Heart left ventricle (tissue), 16 donors: ENCODE measurements around the gene MT3. TPM values are rescaled to one million over a fixed set of nuclear protein-coding genes. Genes with fewer than 3 reads are reported as not detected.
A peak's percentile ranks its signal among the peaks of the same experiment; 100 is the strongest.

Source experiments
- ATAC-seq, 4 donors: fragments of 200-7000 bp; cut with Tn5 transposase; one replicate each; pipeline ENCODE4 v1.9.1; 2020 to 2022; ENCODE audit warnings: moderate library complexity in 4 of 4, mild to moderate bottlenecking in 3 of 4, moderate number of reproducible peaks in 1 of 4
- DNase-seq, 5 donors: peaks; one replicate each; pipeline ENCODE4 v3.0.0-alpha.2; 2020
- H3K27ac ChIP-seq, 12 donors: fragments of 200-600 bp; sonication (generic) in 4 of 12; one replicate each; pipeline versions ENCODE4 v1.5.0 to v1.8.0; 2016 to 2022; ENCODE audit warnings: mild to moderate bottlenecking in 2 of 12
- H3K27me3 ChIP-seq, 9 donors: fragments of 200-600 bp; sonication (generic) in 2 of 9; one replicate each; pipeline versions ENCODE4 v1.5.1 to v1.8.0; 2016 to 2022; ENCODE audit warnings: mild to moderate bottlenecking in 3 of 9
- H3K36me3 ChIP-seq, 9 donors: fragments of 200-600 bp; sonication (generic) in 2 of 9; one replicate each; pipeline versions ENCODE4 v1.5.0 to v1.8.0; 2018 to 2022; ENCODE audit warnings: mild to moderate bottlenecking in 2 of 9
- H3K4me1 ChIP-seq, 12 donors: fragments of 200-600 bp; sonication (generic) in 4 of 12; one replicate each; pipeline versions ENCODE4 v1.5.0 to v1.8.0; 2016 to 2022; ENCODE audit warnings: mild to moderate bottlenecking in 3 of 12
- H3K4me3 ChIP-seq, 12 donors: fragments of 200-600 bp; sonication (generic) in 4 of 12; one replicate each; pipeline versions ENCODE4 v1.5.0 to v1.8.0; 2017 to 2022; ENCODE audit warnings: mild to moderate bottlenecking in 9 of 12, moderate library complexity in 4 of 12
- H3K9me3 ChIP-seq, 12 donors: fragments of 200-600 bp; sonication (generic) in 4 of 12; one replicate each; pipeline versions ENCODE4 v1.5.0 to v1.8.0; 2016 to 2022; ENCODE audit warnings: mild to moderate bottlenecking in 1 of 12
- POLR2A ChIP-seq, 2 donors: fragments of 450-650 bp; IDR thresholded peaks; one replicate each; pipeline ENCODE4 v1.6.1; 2017; ENCODE audit warnings: antibody characterized with exemption in 2 of 2, mild to moderate bottlenecking in 2 of 2, moderate library complexity in 2 of 2
- WGBS, 4 donors: extraction: QIAGEN DNeasy Blood & Tissue Kit in 2 of 4; methylation state at CpG; one replicate each; pipeline versions ENCODE4 v1.1.5 to v1.1.7; 2013 to 2018; 5-methylcytosine and 5-hydroxymethylcytosine counted together
- intact Hi-C, 10 donors: fragments of 100-400 bp; cut with DNase I; formaldehyde crosslinking; loops; one replicate each; pipeline versions ENCODE4 v1.11.1 to v1.14.2; 2022
- polyA plus RNA-seq, 2 donors: library from polyadenylated mRNA; stranded (reverse); fragments of 200-250 nt; gene quantifications; one replicate each; pipeline ENCODE4 v1.2.3, GENCODE V29; 2013
- total RNA-seq, 9 donors: library from RNA; depleted of rRNA in 2 of 9; stranded (reverse); fragments of >200 nt in 2 of 9; fragmentation: NEBNext Ultra II Directional in 3 of 9; extraction: Animal tissue kit (Norgen Biotek cat#: 25700) in 3 of 9; gene quantifications; one replicate each; pipeline versions ENCODE4 v1.1.0 to v1.2.4, GENCODE V29; 2016 to 2023
- TF ChIP-seq, protein P1 (sequence below), 12 donors: fragments of 200-600 bp; sonication (generic) in 4 of 12; IDR thresholded peaks; one replicate each; pipeline versions ENCODE4 v1.5.0 to v1.8.0; 2018 to 2022; ENCODE audit warnings: antibody characterized with exemption in 12 of 12, mild to moderate bottlenecking in 5 of 12
- donor health status: ischemic (EF 13 %, LVEDD 7.1; RV severe dilation, severe dysfunction).
- donor health status: healthy with polysubstance abuse.
- donor health status: DM: no; HTN: yes; CAD: no.
- donor health status: DM: no; HTN: no; CAD: no.
- donor health status: ischemic (EF 25% LVEDD 6.9; RV normal size, moderate dysfunction).
- donor health status: ischemic (EF 25% LVEDD 5.7; RV mildly dilated, moderate dysfunction).
- donor health status: healthy.
- donor health status: DM: yes; HTN: yes; CAD: no.
- donor health status: ischemic (EF 35%, LVEDD 5.7; RV mildly dilated, moderate dysfunction).
- donor health status: nonischemic (EF 11% LVEDD 7.7; RV severe dilation, severe dysfunction).
- donor health status: DM: yes; HTN: yes; CAD: no.
- donor health status: PGD.
- donor health status: ischemic (EF 29% LVEDD 5.4; RV normal size, mild dysfunction).
- donor health status: nonischemic (EF 23%, LVEDD 6.1; RV moderate dilation, normal function).

MT3 gene
- total and polyA plus RNA-seq, 11 donors: 1.3 to 20.0 (median 3.7) TPM; not detected in 1

DNA sequence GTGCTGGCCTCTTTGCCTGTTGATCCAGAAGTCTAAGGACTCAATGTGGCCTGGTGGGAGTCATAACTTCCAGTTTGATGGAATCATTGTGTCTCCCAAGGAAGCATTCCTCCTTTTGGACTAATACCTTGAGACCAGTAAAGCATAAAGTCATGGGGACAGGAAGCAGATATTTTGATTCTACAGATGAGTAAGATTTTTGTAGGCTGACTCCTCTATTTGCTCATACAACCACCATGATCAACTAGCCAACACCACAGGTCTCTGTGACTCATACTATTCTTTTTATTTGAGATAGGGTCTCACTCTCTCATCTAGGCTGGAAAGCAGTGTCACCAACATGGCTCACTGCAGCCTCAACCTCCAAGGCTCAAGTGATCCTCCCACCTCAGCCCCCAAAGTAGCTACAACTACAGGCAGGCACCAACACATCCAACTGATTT is 25.2 kb downstream of the MT3 start:
- Histone ChIP-seq H3K4me3 (no peak overlapping the region), H3K4me1 (peaks cover 9 to 56% (median 39%) of the 10 kb centered on the region in 12 donors), H3K27me3 (peaks cover 0 to 11% (median 0%) of the 10 kb centered on the region in 9 donors), H3K36me3 (no peaks in the 10 kb centered on the region), H3K27ac (no peak overlapping the region), H3K9me3 (no peaks in the 10 kb centered on the region)
- ATAC-seq (no peak), DNase-seq (no peak)
- TF ChIP-seq, protein P1, sequence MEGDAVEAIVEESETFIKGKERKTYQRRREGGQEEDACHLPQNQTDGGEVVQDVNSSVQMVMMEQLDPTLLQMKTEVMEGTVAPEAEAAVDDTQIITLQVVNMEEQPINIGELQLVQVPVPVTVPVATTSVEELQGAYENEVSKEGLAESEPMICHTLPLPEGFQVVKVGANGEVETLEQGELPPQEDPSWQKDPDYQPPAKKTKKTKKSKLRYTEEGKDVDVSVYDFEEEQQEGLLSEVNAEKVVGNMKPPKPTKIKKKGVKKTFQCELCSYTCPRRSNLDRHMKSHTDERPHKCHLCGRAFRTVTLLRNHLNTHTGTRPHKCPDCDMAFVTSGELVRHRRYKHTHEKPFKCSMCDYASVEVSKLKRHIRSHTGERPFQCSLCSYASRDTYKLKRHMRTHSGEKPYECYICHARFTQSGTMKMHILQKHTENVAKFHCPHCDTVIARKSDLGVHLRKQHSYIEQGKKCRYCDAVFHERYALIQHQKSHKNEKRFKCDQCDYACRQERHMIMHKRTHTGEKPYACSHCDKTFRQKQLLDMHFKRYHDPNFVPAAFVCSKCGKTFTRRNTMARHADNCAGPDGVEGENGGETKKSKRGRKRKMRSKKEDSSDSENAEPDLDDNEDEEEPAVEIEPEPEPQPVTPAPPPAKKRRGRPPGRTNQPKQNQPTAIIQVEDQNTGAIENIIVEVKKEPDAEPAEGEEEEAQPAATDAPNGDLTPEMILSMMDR (IDR thresholded peaks at IDR 0.05): no peak
- TF ChIP-seq POLR2A (IDR thresholded peaks at IDR 0.05): no peak
- intact Hi-C loops: no loop called here

GRCh38 chr16:56615353-56615752 is 26.0 kb downstream of the MT3 start:
- no peak for ATAC-seq
- intact Hi-C loops: no loop called here
- H3K4me3 ChIP-seq: no peak overlapping the region
- H3K4me1 ChIP-seq: peaks cover 5 to 49% (median 31%) of the 10 kb centered on the region in 12 donors
- TF ChIP-seq, protein P1 (IDR thresholded peaks at IDR 0.05): no peak
- no peak for TF ChIP-seq POLR2A (IDR thresholded peaks at IDR 0.05)
- H3K36me3 ChIP-seq: no peaks in the 10 kb centered on the region
- no peaks in the 10 kb centered on the region for H3K9me3 ChIP-seq
- peaks cover 0 to 11% (median 0%) of the 10 kb centered on the region in 9 donors for H3K27me3 ChIP-seq
- no peak for DNase-seq
- WGBS, 4 donors: 93 to 97% (median 95%) methylated on average over 3 of the region's 3 CpGs
- H3K27ac ChIP-seq: no peak overlapping the region

GRCh38 chr16:56616608-56617211 is 27.4 kb downstream of the MT3 start:
- no peaks in the 10 kb centered on the region for H3K9me3 ChIP-seq
- 48 to 59% (median 53%) methylated on average over 23 of the region's 23 CpGs for WGBS, 4 donors
- peak in 1 of 5 donors; percentile 13 for DNase-seq
- peak overlapping the region; percentile 5 to 63 (median 53) for H3K4me3 ChIP-seq
- no peaks in the 10 kb centered on the region for H3K36me3 ChIP-seq
- H3K4me1 ChIP-seq: peaks cover 0 to 36% (median 17%) of the 10 kb centered on the region in 12 donors
- intact Hi-C loops: no loop called here
- H3K27ac ChIP-seq: peak overlapping the region; percentile 20 to 86 (median 70)
- peaks cover 0 to 11% (median 0%) of the 10 kb centered on the region in 9 donors for H3K27me3 ChIP-seq
- ATAC-seq: peak in 2 of 4 donors; percentile 3 to 21
- no peak for TF ChIP-seq POLR2A (IDR thresholded peaks at IDR 0.05)
- TF ChIP-seq, protein P1 (IDR thresholded peaks at IDR 0.05): no peak

DNA sequence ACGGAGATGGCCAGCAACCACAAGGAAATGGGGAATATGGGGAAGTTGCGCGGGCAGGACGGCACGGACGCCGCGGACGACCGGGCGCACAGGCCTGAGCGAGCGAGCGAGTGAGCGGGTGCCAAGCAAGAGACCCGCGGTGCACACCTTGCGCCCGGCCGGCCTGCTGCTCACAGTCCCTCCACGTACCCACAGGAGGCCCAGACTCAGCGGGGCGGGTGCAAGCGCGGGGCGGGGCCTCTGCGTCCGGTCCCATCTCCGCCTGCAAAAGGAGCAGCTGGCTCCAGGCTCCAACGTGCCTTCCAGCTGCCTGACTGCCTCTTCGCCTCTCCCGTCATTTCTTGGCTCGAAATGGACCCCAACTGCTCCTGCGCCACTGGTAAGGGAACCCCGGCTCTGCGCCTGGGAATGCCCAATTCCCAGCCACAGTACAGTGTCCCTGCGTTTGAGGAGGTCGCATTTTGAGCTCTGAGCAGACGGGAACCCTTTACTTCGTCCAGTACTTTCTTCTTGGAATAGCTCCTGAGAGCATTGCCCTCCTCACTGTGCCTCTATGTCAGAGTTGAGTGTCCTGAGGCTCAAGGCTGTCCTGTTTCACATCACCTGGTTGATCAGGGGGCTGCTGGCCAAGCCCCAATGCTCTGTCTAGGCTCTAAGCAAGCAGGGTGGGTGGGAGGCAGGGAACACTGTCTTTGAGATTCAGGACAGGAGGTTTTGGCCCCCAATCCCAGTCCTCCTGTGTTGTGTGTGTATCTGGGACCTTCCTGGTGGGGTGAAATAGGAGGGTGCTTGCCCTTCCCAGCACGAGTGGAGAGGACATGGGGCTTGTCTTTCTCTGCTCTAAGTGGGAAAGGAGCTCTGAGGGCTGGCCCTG is 28.1 kb downstream of the MT3 start:
- 3 to 5% (median 4%) methylated on average over 29 to 41 of the region's 41 CpGs for WGBS, 4 donors
- TF ChIP-seq, protein P1 (IDR thresholded peaks at IDR 0.05): no peak
- TF ChIP-seq POLR2A (IDR thresholded peaks at IDR 0.05): peak in 1 of 2 donors; percentile 57
- Histone ChIP-seq H3K4me3 (peak overlapping the region; percentile 5 to 63 (median 53)), H3K27ac (peak overlapping the region; percentile 20 to 86 (median 70)), H3K4me1 (peaks cover 0 to 35% (median 14%) of the 10 kb centered on the region in 12 donors), H3K9me3 (no peaks in the 10 kb centered on the region), H3K27me3 (peaks cover 0 to 11% (median 0%) of the 10 kb centered on the region in 9 donors), H3K36me3 (no peaks in the 10 kb centered on the region)
- intact Hi-C loops: no loop called here
- ATAC-seq: peak; percentile 93 to 97 (median 96)
- DNase-seq: peak; percentile 82 to 93 (median 90)
